Prostate gland (tissue), 2 donors: ENCODE data around the gene ZNF177.

ENCODE experiments used
- POLR2AphosphoS5 ChIP-seq: sonication (generic); formaldehyde crosslinking; IDR thresholded peaks from one replicate; pipeline ENCODE4 v1.6.1; 2017; ENCODE audit warnings: antibody characterized with exemption
- TF ChIP-seq, protein P1 (sequence below), 4 experiments: fragments of 200-600 bp in 2 of 4; fragments of 450-650 bp in 2 of 4; sonication (generic) in 2 of 4; IDR thresholded peaks; 1 replicate in 3 of 4; 2 replicates in 1 of 4; pipeline ENCODE4 v1.5.1; 2016 to 2019; ENCODE audit warnings: antibody characterized with exemption in 4 of 4, mild to moderate bottlenecking in 2 of 4, moderate library complexity in 2 of 4

DNA sequence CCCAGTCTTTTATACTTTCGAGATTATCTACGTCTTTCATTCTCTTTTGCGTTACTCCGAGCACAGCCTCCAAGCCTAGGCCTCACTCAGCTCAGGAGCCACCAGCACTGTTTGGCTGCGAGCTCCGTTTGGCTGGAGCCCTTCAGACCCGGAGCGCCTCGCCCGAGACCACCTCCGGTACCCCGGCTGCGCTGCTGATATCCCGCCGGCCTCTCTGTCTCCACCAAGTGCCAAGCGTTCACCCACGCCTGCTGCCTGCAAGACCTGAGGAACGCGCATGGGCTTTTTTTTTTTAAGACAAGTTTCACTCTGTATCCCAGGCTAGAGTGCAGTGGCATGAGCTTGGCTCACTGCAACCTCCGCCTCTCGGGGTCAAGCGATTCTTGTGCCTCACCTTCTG is 14.1 kb upstream of the ZNF177 start:
- TF ChIP-seq, protein P1, sequence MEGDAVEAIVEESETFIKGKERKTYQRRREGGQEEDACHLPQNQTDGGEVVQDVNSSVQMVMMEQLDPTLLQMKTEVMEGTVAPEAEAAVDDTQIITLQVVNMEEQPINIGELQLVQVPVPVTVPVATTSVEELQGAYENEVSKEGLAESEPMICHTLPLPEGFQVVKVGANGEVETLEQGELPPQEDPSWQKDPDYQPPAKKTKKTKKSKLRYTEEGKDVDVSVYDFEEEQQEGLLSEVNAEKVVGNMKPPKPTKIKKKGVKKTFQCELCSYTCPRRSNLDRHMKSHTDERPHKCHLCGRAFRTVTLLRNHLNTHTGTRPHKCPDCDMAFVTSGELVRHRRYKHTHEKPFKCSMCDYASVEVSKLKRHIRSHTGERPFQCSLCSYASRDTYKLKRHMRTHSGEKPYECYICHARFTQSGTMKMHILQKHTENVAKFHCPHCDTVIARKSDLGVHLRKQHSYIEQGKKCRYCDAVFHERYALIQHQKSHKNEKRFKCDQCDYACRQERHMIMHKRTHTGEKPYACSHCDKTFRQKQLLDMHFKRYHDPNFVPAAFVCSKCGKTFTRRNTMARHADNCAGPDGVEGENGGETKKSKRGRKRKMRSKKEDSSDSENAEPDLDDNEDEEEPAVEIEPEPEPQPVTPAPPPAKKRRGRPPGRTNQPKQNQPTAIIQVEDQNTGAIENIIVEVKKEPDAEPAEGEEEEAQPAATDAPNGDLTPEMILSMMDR (IDR thresholded peaks at IDR 0.05) = no peak
- no peak for TF ChIP-seq POLR2AphosphoS5
